GM18909 (cell line): Measurements from ENCODE around the gene PREPL.
"Not testable (repeated sequence)": the region's sequence is repeated elsewhere in the genome, so short reads cannot be mapped to it uniquely, and the experiment has no call there.

Experiments used
- ATAC-seq: cut with Tn5 transposase; IDR thresholded peaks from one replicate; pipeline ENCODE4 v1.9.1; 2021; ENCODE audit warnings: mild to moderate bottlenecking; ENCODE audit not compliant: unreplicated experiment, poor library complexity

PREPL gene

GRCh38 chr2:44351088-44351487, 10.2 kb downstream of the PREPL start:
- ATAC-seq: no peak

GRCh38 chr2:44349506-44349905, 11.8 kb downstream of the PREPL start:
- no peak for ATAC-seq

- ATAC-seq: no peak
Observed at GRCh38 chr2:44348400-44348799, 12.9 kb downstream of the PREPL start.

- ATAC-seq: no peak
Observed at GRCh38 chr2:44347526-44347925, 13.8 kb downstream of the PREPL start.

- ATAC-seq: no peak
Observed at GRCh38 chr2:44342854-44343253, 18.4 kb downstream of the PREPL start.

GRCh38 chr2:44335806-44336538, 25.3 kb downstream of the PREPL start:
- no peak for ATAC-seq

GRCh38 chr2:44333994-44334393, 27.3 kb downstream of the PREPL start:
- ATAC-seq: no peak

GRCh38 chr2:44330801-44331200, 30.5 kb downstream of the PREPL start:
- no peak for ATAC-seq

- no peak for ATAC-seq
Observed at GRCh38 chr2:44329343-44329742, 32.0 kb downstream of the PREPL start.

GRCh38 chr2:44328750-44329149, 32.5 kb downstream of the PREPL start:
- no peak for ATAC-seq

GRCh38 chr2:44326548-44327264, 34.6 kb downstream of the PREPL start:
- no peak for ATAC-seq

GRCh38 chr2:44325897-44326296, 35.4 kb downstream of the PREPL start:
- ATAC-seq: no peak

- no peak for ATAC-seq
Observed at GRCh38 chr2:44324971-44325426, 36.3 kb downstream of the PREPL start.

- ATAC-seq: no peak
Observed at GRCh38 chr2:44321360-44321759, 39.9 kb downstream of the PREPL start.

- ATAC-seq: no peak
Observed at GRCh38 chr2:44320832-44321231, 40.5 kb downstream of the PREPL start.

GRCh38 chr2:44315945-44316344, 45.3 kb downstream of the PREPL start:
- no peak for ATAC-seq

- no peak for ATAC-seq
Observed at GRCh38 chr2:44314362-44314761, 46.9 kb downstream of the PREPL start.

GRCh38 chr2:44310287-44310686, 51.0 kb downstream of the PREPL start:
- ATAC-seq: no peak

- ATAC-seq: no peak
Observed at GRCh38 chr2:44305882-44306281, 55.4 kb downstream of the PREPL start.

GRCh38 chr2:44304258-44304657, 57.0 kb downstream of the PREPL start:
- no peak for ATAC-seq

- ATAC-seq: not testable (repeated sequence)
Observed at GRCh38 chr2:44303766-44304165, 57.5 kb downstream of the PREPL start.

- ATAC-seq: no peak
Observed at GRCh38 chr2:44301111-44301510, 60.2 kb downstream of the PREPL start.
